Cerebellar nuclear complex (tissue), 1 donor: ENCODE data around the gene PSME2.
"Not testable (repeated sequence)": the region's sequence is repeated elsewhere in the genome, so short reads cannot be mapped to it uniquely, and the experiment has no call there.

Experiments used
- DNase-seq, 2 experiments: peaks; one replicate each; lab custom pipeline; 2025; lab: John Stamatoyannopoulos, UW

The PSME2 gene

DNA sequence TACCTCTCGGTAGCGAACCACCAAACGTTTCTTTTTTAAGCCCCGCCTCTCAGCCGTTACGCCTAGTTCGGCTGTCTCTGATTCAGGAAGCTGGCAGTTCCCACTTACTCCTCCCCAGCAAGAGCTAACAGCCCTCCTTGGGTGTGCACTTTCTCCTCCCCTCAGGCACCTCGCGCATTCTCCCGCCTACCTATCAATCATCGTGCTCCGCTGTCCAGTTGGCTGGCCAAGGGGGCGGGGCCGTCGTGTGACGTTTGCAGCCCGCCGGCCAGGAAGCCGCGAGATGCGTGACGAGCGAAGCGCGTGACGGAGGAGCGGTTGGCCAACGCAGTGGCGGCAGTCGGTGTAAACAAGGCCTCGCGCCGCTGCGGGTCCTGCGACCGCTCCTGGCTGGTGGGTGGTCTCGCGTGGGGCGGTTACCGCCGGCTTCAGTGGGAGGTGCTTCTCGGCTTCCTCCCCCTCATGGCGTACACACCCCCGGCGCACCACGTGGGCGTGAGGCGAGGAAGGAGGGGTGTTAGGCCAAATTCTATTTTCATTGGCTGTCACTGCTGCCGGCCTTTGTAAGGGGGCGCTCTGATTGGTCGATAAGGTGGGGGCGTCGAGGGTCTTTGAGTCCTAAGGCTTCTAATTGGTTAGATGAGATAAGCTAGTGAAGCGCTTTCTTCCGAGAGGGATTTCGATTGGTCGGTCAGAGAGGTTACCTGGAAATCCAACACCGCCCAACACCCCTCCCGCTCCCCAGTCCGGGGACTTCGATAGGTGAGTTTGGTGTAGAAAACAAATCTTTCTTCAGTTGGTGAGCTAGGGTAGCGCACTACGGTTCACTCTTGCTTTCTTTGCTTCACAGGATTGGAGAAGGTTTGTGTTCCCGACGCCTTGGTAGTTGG is 31.6 kb downstream of the PSME2 start, which contains the start of the genes DCAF11 and NRL:
DCAF11 (plus strand) TSS at position 246 of the 890 bp plus-strand sequence. CDS start 818 bp downstream, outside the sequence.
NRL (minus strand) TSS at position 418 of the 890 bp plus-strand sequence. CDS start 32,101 bp downstream, outside the sequence.
- DNase-seq, result peak; percentile 95 to 98

GRCh38 chr14:24113801-24114531 is 32.4 kb downstream of the PSME2 start:
- peak in 1 of 2 experiments; percentile 80 for DNase-seq

- no peak for DNase-seq
These were observed 33.0 kb downstream of the PSME2 start for GRCh38 chr14:24113379-24113800.

DNA sequence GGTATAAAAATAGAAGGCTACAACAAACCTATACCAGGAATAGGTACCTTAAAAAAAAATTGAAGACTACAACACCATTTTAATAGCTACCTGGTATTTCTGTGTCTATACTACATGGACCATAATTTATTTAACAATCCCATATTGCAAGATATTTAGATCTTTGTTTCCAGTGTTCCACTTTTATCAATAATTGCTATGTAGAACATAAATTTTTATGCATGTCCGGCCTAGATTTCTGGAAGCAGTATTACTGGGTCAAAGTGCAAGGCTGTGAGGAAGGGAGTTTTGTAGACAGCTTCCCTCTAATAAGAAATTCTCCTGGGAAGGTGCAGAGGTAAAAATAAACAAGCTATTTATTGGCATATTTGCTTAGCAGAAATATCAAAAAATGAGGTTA is 35.9 kb downstream of the PSME2 start:
- DNase-seq, result no peak

GRCh38 chr14:24110060-24110459 is 36.4 kb downstream of the PSME2 start:
- no peak for DNase-seq

- DNase-seq, result no peak
These were observed 38.0 kb downstream of the PSME2 start for GRCh38 chr14:24108336-24108874.

DNA sequence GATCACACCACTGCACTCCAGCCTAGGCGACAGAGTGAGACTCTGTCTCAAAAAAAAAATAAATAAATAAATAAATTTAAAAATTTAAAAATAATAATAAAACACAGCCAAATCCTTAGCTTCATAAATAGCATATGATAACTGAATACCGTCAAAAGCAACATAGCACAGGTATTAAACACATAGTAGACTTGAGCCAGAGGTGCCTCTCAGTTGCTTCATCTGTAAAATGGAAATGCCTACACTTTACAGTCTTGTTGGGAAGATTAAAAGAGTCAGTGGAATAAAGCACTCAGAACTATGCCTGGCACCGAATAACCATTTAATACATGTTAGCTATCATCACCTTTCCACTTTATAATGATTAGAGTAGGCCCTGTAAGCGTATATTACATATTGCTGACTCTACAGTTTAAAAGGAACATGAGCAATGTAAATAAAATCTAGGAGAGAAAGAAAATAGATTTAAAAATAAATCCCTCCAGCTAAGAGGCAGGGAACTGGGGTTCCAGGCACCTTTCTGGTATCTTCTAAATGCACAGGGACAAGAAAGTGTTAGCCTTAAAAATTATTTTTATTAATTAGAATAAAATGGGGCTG is 39.6 kb downstream of the PSME2 start:
- no peak for DNase-seq

DNA sequence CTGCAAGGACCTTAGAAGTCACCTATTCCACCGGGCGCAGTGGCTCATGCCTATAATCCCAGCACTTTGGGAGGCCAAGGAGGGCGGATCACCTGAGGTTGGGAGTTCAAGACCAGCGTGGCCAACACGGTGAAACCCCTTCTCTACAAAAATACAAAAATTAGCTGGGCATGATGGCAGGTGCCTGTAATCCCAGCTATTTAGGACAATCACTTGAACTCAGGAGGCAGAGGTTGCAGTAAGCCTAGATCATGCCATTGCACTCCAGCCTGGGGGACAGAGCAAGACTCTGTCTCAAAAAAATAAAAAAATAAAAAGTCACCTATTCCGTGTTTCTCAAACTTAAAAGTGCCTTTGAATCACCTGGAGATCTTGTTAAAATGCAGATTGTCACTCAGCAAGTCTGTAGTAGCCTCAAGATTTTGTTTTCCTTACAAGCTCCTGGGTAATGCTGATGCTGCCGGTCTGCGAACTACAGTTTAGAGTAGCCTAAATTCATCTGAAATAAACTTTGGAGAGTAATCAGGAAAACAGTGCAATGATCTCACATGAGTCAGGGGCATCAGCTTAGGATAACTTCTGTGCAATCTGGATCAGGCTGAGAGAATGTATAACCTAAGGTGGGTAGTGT is 40.7 kb downstream of the PSME2 start:
- not testable (repeated sequence) for DNase-seq

DNA sequence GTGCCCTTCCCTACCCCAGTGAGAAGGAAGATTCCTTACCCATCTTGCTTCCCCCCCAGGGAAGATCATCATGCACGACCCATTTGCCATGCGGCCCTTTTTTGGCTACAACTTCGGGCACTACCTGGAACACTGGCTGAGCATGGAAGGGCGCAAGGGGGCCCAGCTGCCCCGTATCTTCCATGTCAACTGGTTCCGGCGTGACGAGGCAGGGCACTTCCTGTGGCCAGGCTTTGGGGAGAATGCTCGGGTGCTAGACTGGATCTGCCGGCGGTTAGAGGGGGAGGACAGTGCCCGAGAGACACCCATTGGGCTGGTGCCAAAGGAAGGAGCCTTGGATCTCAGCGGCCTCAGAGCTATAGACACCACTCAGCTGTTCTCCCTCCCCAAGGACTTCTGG is 43.0 kb downstream of the PSME2 start:
- DNase-seq, result no peak

DNA sequence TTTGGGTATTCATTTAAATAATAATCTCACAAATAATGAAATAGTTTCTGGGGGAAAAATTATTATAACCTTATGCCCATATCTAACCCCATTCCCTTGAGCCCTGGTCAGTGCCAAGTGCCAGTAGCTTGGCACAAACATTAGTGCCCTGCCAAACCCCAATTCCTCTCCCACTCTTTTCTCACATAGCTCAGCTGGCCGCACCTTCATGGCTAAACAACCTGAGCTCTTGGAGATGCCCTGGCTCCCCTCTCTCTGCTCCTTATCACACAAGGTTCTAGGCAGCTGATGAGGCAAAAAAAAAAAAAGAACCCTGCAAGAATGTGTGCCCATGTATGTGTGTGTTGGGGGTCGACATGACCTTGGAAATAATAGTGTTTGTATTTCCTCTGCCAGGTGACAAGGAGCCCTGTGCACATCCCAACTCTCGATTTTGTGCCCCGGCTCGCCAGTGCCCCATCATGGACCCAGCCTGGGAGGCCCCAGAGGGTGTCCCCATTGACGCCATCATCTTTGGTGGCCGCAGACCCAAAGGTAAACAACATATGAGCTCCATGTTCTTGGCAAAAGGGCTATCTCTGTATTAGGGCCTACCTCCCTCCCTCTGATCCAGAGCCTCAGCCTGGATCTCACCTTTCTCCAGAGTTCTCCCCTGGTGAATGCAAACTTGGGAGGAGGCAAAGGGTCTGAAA is 43.9 kb downstream of the PSME2 start:
- no peak for DNase-seq

GRCh38 chr14:24100982-24101494 is 45.4 kb downstream of the PSME2 start:
- no peak for DNase-seq

DNA sequence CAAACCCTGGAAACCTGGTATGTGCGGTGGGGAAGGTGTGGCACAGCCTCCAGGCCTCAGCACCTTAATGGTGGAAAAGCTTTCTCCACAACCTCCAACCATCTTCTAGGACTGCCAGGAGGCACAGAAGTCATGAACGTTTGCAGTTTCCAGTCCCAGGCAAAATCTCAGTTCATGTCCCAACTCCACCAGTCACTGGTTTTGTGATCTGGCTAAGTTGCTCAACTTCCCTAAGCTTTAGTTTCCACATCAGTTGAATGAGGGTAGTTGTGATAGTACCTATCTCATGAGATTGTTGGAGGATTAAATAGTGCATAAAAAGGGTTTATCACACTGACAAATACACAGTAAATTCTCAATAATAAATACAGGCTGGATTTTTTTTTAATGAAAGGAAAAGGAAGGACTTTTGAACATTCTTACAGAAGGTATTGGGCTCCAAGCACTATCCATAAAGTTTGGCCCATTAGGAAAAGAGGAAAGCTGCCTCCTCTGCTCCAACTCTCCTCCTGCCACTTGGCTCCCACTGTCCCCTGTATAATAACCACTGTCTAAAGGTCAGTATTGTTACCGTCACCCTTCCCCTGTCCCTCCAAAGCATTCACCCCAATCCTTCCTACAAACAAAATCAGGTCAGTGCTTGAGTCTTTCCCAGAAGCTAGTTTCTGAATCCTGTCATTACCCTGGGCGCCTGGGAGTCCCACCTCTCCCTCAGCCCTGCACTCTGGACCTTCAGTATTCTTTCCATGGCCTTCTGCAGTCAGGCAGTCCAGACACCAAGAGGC is 46.0 kb downstream of the PSME2 start:
- no peak for DNase-seq

DNA sequence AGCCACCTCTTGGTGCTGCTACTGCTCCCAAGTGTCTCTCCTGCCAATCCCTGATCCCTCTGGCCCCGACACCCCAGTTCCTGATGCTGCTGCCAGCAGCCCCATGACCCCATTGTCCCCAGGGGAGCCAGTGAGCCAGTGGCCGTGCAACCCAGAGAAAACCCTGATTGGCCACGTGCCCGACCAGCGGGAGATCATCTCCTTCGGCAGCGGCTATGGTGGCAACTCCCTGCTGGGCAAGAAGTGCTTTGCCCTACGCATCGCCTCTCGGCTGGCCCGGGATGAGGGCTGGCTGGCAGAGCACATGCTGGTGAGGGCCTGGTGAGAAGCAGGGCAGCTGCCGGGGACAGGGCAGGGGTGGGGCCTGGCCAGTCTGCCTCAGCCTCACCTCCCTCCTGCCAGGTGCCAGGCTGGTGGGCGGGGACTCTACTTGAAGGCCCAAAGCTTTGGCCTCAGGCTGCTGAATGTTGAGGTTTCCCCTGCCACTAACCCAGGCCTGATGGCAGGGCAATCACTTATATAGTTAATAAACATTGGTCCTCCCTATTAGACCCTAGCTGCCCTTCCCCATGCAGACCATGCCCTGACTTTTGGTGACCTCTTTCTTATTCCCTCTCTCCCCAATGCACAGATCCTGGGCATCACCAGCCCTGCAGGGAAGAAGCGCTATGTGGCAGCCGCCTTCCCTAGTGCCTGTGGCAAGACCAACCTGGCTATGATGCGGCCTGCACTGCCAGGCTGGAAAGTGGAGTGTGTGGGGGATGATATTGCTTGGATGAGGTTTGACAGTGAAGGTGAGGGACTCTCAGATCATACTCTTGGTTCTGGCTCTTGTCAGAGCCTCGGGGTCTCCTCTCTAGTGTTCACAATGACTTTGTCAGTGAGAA is 47.2 kb downstream of the PSME2 start:
- DNase-seq, result no peak

GRCh38 chr14:24098229-24098926 is 48.0 kb downstream of the PSME2 start:
- DNase-seq, result no peak

DNA sequence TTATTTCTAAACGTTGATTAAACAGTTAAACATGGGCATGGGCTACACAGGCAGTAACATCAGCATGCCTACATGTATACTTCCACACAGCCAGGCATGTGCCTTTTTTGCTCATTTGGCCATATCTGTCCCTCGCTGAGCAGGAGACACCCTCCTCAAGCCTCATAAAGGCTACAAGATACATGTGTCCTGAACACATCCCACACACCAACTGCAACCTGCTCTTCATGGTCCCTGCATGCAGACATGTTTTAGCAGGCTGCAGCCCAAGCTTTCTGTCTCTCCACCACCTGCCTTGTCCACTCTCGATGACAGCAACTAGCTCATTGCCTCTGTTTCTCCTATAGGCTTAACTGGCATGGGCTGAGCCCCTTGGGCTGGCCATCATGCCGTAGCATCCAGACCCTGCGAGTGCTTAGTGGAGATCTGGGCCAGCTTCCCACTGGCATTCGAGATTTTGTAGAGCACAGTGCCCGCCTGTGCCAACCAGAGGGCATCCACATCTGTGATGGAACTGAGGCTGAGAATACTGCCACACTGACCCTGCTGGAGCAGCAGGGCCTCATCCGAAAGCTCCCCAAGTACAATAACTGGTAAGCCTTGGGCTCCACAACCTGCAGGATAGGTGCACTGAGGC is 49.7 kb downstream of the PSME2 start:
- no peak for DNase-seq

- DNase-seq, result no peak
These were observed 50.9 kb downstream of the PSME2 start for GRCh38 chr14:24095271-24096068.

GRCh38 chr14:24094841-24095270 is 51.6 kb downstream of the PSME2 start:
- no peak for DNase-seq
